ENCODE measurements around the gene UGGT2.
A peak's percentile ranks its signal among the peaks of the same experiment; 100 is the strongest.
"Not testable (repeated sequence)": the region's sequence is repeated elsewhere in the genome, so short reads cannot be mapped to it uniquely, and the experiment has no call there.

The UGGT2 gene

DNA sequence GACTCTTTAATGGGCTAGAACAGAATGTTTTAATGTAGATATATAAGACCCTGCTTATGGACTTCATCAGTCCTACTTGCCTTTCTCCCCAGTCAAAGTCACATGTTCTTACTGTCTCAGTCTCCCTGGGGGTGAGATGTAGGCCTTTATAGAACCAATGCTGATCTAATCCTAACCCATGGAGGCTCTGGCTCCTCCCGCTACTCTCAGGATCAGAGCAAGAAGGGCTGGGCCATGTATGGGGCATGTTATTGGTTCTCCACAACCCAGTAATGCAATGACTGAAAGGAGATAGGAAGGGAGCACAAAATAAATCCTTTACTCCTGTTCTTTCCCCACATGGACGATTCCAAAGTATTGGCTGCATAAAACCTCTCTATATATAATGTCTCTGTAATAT, 82.3 kb downstream of the UGGT2 start:
- DNase-seq, result no peak

DNA sequence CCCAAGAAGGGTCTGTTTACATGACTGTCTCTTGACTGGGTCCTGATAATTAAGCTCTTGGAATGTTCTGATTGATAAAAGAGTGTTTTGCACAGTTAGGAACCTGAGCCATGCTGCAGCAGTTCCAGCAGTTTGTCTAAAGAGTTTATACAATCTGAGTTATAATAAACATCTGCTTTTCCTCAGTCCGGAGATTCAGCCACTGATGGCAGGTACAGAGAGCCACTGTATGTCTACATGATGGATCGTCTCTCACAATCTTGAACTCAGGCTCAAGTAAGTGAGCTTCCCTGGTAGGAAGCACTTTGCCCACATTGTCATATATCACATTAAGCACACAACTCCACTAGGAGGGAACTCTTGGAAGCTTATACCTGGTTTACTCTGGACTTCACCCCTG, 84.3 kb downstream of the UGGT2 start:
- DNase-seq, result no peak

DNA sequence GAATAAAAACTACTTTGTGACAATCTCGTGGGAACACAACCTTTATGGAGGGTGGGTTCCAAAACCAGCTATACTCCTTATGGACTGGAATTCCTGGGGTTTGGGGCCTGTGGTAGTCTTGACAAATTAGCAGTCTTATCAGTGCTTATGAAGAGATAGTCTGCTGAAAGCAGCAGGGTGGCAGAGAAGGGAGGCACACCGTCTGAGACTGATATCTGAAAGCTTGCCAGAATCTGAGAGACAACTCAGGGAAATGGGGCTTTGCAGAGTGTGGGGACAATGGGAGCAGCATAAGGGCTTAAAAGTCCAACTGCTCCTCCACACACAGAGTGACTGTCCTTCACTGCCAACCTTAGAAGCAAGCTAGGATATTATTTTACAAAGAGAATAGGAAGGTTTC, 95.9 kb downstream of the UGGT2 start:
- no peak for DNase-seq

DNA sequence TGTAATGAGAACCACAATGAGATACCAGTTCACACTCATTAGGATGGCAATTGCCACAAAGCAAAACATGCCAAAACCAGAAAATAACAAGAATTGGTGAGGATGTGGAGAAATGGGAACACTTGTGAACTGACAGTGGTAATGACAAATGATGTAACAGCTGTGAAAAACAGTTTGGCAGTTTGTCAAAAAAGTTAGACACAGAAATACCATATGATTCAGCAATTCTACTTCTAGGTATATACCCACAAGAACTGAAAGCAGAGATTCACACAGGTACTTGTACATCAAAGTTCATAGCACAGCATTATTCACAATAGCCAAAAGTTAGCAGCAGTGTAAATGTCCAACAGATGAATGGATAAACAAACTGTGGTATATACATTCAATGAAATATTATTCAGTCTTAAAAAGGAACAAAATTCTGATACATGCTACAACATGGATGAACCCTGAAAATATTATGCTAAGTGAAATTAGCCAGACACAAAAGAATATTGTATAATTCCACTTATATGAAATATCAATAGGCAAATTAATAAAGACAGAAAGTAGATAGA, 96.5 kb downstream of the UGGT2 start:
- no peak for DNase-seq

DNA sequence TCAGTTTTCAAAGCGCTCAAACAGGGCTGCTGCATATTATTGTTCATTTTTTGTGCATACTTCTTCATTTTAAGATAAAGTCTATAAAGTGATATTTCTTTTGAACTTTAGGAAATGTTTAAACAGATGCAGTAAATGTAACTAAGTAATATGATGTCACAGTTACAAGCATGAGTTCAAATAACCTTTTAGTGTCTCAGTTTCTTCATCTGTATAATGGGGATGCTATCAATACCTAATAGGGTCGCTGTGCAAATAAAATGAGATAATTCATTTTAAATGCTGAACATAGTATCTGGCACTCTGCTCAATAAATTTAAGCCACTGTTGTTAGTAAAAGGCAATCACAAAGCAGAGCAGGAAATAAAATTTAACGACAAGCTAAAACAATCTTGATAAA, 97.5 kb downstream of the UGGT2 start:
- DNase-seq, result no peak

DNA sequence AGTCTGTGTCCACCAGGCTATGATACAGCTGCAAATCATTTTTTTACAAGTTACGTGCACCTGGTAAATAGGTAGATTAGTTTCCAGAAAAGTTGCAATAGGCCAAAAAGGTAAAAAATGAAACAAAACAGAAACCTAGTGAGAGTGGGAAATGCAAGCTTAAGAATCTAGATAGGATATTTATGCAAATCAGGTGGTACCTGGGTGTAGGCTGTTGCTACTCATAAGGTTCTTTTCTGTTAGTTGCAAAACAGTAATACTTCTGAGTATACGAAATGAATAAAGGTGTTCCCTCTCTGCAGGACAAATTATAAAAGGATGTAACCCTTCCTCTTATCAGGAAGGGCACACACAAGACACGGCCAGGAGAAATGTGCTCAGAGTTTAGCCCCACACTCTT, 97.9 kb downstream of the UGGT2 start:
- no peak for DNase-seq

DNA sequence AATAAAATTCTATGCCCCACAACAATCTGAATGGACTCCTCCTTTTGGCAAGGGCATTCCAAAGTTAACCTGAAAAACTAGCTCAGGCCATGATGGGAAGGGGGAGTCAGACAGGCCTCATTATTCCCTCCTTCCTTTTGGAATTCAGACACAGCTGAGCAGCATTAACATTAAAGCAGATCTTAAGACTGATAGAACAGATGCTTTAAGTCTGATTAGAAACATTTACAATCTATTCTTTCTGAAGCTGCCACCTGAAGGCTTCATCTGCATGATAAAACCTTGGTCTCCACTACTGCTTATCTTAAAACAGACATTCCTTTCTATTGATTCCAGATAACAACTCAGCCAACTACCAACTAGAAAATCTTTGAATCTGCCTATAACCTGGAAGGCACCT, 98.9 kb downstream of the UGGT2 start:
- DNase-seq, result no peak

DNA sequence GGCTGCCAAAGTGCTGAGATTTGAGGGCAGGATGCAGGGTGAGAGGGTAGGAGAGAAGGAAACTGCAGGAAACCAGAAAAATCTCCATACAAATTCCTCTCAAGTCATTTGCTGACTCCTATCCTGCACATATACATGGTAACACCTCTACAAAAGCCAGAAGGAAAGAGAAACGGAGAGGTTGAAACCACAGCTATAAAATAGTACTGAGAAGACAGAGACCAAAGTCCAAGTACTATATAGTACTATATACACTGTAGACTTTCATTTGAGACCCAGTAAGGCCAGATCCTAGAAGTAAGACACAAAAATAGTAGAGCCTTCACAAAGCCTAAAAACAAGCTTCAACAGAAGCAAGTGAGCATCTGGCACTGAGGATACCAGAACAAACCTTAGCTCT, 103.1 kb downstream of the UGGT2 start:
- DNase-seq, result no peak

DNA sequence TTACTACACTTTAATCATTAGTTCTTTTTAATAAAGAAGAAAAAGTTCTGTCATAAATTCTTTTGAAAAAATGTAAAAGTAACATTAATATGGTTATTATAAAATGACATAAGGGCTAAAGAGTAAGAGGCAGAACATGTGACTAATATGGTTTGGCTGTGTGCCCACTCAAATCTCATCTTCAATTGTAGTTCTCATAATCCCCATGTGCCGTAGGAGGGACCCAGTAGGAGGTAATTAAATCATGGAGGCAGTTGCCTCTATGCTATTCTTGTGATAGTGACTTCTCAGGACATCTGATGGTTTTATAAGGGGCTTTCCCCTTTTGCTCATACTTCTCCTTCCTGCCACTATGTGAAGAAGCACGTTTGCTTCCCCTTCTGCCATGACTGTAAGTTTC, 104.5 kb downstream of the UGGT2 start:
- peak; percentile 26 for DNase-seq

DNA sequence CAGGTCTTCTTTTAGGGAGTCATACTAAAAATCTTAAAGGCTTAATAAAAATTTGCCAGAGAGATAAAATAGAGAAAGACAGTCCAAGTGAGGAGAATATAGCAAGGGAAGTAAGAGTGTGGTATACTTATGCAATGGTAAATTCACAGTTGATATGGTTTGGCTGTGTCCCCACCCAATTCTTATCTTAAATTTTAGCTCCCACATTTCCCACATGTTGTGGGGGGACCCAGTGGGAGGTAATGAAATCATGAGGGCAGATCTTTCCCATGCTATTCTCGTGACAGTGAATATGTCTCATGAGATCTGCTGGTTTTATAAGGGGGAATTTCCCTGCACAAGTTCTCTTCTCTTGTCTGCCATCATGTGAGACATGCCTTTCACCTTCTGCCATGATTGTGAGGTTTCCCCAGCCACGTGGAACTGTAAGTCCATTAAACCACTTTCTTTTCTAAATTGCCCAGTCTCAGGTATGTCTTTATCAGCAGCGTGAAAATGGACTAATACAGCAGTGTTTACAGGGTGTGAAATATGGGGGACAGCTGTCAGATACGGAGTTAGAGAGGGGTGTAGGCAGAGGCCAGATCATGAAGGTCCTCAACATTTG, 115.4 kb downstream of the UGGT2 start:
- DNase-seq, result no peak

DNA sequence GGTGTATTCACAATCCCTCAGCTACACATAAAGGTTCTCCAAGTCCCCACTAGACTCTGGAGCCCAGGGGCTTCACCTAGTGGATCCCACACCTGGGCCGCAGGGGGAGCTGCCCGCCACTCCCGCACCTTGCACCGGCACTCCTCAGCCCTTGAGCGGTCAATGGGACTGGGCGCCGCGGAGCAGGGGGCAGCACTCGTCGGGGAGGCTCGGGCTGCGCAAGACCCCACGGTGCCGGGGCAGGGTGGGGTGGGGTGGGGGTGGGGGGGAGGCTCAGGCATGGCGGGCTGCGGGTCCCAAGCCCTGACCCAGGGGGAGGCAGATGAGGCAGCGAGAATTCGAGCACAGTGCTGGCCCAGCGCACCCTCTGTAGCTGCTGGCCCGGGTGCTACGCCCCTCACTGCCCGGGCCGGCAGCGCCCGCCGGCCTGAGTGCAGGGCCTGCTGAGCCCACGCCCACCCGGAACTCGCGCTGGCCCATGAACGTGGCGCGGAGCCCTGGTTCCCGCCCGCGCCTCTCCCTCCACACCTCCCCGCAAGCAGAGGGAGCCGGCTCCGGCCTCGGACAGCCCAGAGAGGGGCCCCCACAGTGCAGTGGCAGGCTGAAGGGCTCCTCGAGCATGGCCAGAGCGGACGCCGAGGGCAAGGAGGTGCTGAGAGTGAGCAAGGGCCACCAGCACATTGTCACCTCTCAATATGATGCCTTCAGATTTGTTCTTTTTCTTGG, 121.7 kb downstream of the UGGT2 start:
- DNase-seq, result no peak

DNA sequence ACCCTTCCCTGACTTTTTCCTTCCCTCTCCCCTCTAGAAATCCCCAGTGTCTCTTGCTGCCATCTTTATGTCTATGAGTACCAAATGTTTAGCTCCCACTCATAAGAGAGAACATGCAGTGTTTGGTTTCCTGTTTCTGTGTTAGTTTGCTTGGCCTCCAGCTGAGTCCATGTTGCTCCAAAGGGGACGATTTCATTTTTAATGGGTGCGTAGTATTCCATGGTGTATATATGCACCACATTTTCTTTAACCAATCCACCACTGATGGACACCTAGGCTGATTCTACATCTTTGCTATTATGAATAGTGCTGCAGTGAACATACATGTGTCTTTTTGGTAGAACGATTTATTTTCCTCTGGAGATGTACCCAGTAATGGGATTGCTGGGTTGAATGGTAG, 123.8 kb downstream of the UGGT2 start:
- DNase-seq, result no peak

DNA sequence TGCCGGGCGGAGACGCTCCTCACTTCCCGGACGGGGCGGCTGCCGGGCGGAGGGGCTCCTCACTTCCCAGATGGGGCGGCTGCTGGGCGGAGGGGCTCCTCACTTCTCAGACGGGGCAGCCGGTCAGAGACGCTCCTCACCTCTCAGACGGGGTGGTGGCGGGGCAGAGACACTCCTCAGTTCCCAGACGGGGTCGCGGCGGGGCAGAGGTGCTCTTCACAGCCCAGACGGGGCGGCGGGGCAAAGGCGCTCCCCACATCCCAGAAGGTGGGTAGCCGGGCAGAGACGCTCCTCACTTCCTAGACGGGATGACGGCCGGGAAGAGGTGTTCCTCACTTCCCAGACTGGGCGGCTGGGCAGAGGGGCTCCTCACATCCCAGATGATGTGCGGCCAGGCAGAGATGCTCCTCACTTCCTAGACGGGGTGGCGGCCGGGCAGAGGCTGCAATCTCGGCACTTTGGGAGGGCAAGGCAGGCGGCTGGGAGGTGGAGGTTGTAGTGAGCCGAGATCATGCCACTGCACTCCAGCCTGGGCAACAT, 124.8 kb downstream of the UGGT2 start:
- DNase-seq, result not testable (repeated sequence)

DNA sequence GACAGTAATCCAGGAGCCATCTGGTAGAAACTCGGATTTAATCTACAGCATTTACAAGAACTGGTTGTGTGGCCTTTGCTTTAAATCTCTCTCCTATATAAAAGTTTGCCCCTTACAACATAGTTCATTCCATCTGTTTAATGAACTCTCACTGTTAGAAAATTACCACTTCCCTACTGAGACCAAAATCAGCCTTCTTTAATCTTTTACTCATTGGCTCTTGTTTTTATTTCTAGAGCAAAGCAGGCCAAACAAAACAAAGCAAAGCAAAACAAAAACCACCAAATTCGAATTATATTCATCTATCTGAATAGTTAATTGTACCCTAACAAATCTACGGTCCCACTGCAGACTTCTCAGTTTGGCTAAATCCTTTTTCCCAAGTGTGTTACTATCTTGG, 127.0 kb downstream of the UGGT2 start:
- no peak for DNase-seq

DNA sequence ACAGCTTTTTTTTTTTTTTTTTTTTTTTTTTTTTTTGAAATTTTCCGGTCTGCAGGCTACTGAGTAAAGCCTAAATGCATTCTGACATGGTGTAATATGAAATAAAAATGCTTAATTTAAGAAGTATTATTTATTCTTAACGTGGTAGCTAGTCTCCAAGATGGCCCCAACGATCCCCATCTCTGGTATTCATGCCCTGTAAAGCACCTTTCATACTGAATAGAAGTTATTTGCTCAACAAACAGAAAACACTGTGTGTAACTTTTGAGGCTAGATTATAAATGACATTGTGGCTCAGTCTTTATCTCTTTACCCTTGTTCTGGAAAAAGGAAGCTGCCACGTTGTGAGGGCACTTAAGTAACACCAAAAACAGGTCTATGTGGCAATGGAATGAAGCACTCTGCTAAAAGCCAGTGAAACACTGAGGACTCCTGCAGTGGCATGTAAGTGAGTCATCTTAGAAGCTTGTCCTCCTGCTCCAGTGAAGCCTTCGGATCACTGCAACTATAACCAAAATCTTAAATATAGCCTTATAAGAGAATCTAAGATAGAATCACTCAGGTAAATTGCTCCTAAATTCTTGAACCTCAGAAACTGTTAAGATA, 128.7 kb downstream of the UGGT2 start:
- no peak for DNase-seq

DNA sequence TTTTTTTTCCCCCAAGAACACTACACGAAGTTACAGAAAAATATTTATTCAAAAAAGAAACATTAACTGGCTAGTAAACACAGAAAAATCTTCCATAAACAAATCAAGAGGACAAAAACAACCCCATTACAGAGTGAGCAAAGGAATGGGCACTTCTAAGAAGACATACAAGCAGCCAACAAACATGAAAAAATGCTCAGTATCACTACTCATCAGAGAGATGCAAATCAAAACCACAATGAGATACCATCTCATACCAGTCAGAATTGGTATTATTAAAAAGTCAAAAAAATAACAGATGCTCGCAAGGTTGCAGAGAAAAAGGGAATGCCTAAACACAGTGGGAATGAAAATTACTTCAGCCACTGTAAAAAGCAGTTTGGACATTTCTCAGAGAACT, 131.7 kb downstream of the UGGT2 start:
- no peak for DNase-seq

DNA sequence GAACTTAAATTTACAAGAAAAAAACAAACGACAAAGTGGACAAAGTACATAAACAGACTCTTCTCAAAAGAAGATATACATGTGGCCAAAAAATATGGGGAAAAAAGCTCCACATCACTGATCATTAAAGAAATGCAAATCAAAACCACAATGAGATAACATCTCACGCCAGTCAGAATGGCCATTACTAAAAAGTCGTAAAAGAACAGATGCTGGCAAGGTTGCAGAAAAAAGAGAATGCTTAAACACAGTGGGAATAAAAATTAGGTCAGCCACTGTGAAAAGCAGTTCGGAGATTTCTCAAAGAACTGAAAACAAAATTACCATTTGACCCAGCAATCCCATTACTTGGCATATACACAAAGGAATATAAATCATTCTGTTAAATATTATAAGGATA, 132.7 kb downstream of the UGGT2 start:
- no peak for DNase-seq

DNA sequence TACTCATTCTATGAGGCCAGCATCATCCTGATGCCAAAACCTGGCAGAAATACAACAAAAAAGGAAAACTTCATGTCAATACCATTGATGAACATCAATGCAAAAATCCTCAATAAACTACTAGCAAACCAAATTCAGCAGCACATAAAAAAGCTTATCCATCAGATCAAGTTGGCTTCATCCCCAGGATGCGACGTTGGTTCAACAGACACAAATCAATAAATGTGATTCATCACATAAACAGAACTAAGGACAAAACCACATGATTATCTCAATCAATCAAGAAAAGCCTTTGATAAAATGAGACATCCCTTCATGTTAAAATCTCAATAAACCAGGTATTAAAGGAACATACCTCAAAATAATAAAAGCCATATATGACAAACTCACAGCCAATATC, 134.3 kb downstream of the UGGT2 start:
- no peak for DNase-seq

DNA sequence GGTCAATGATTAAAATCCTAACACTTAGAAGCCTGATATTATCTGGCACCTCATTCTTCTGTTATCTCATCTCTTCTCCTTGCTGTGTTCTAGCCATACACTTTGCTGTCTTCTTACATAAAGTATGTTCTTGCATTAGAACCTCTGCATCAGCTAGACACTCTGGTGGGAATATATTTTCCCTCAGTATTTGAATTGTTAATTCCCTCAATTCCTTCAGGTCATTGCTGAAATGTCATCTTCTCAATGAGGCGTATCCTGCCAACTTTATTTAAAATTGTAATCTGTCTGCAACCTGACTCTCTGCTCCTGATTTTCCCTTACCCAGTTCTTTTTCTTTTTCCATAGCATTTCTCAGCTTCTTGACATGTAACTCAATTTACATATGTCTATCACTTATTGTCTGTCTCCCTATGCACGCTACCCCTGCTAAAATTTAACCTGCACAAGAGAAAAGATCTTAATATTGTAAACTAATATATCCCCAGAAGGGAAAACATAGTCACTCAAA, 138.2 kb downstream of the UGGT2 start:
- DNase-seq, result no peak

DNA sequence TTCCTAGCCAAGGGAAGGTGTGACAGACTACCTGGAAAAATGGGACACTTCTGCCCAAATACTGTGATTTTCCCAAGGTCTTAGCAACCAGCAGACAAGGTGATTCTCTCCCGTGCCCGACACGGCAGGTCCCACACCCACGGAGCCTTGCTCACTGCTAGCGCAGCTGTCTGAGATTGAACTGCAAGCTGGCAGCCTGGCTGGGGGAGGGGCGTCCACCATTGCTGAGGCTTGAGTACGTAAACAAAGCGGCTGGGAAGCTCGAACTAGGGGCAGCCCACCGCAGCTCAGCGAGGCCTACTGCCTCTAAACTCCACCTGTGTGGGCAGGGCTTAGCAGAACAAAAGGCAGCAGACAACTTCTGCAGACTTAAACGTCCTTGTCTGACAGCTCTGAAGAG, 146.2 kb downstream of the UGGT2 start:
- DNase-seq, result no peak

DNA sequence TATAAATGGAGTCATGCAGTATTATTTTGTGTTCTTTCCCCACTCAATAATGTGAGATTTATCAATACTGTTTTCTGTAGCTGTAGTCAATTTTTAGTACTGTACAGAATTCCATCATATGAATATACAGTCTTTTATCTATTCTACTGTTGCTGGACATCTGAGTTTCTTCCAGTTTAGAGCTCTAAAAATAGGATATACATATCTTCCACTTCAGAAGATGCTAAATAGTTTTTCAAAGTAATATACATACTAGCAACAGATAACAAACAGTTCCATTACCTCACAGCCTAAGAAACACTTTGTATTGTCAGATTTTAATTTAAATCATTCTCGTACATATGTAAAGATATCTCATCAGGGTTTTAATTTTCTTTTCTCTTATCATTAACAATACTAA, 149.6 kb downstream of the UGGT2 start:
- DNase-seq, result no peak

DNA sequence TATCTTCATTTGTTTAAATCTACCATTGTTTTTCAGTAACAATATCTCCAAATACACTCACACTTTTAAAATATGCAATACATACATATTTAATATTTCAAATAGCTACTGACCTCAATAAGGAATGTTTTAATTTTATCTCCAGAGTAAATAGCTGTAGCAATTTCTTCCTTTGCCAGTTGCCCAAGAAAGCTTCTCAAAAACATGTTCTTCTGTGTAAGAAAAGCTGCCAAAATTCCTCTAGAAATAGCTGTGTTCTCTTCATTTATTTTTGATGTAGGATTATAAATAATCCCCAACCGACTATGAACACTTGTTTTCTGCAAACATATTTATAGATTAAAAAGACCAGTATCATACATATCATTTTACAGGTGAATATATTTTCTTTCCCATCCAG, 150.5 kb downstream of the UGGT2 start:
- no peak for DNase-seq

DNA sequence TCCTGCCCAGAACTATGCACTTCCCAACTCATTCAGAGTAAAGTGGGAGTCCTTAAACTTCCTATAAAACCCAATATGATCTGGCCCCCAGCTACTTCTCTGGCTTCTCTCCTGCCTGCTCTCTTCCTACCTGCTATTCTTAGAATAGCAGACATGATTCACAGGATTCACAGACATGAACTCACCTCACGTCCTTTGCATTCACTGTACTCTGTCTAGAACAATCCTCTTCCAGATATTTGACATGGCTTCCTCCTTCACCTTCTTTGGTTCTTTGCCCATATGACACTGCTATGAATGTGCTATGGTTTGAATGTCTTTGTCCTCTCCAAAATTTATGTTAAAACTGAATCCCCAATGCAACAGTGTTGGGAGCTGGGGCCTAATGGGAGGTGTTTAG, 154.9 kb downstream of the UGGT2 start:
- DNase-seq, result no peak

DNA sequence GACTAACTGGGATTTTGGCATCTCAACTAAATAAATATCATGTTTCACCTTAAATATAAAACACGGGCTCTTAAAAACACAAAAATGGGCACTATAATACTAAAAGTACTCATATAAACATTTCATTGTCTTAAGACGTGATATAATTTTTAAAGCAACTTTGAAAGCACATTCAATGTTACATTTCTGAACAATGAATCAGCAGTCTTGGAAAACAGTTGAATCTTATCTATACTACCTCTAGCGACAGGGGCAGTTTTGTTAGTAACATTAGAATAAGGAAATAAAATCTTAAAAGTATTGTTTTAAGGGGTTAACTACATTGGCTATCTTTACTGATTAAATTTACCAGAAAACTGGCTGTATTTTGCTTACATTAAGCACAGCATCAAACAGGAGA, 156.9 kb downstream of the UGGT2 start:
- no peak for DNase-seq

Measured in suppressor macrophage treated with lipopolysaccharide for 4 hours (primary cell).